ENCODE results near the gene SC5D. TPM values are rescaled to one million over a fixed set of nuclear protein-coding genes. Genes with fewer than 3 reads are reported as not detected.

SC5D gene
- total RNA-seq, 1 experiment from 2014 or later = 38.4 TPM

DNA sequence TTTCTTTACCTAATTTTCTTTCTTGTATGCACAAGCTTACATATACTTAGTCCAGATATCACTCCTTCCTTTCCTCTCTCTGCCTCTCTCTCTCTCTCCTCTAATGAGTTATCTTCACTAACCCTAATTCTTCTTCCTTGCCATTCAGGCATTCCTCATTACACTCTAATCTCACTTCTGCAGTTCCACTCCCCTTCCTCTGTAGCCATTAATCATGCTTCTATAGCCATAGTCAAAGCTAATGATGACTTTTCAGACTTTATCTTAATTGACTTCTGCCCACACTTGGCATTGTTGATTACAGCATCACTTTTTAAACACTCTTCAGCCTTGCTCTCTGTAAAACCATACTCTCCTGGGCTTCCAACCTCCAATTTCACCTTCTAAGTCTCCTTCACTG, 35.3 kb upstream of the SC5D start:
- Histone ChIP-seq H3K4me2 (ENCODE audit: low read length) (peak overlapping the region; percentile 68), H3K79me2 (ENCODE audit: low read length) (no peaks in the 10 kb centered on the region), H3K4me1 (ENCODE audit: insufficient read depth, low read length) (peaks cover 34% of the 10 kb centered on the region), H3K27ac (ENCODE audit: low read length) (peak overlapping the region; percentile 67), H3K4me3 (ENCODE audit: low read length) (no peak overlapping the region), H3K9ac (ENCODE audit: low read length) (no peak overlapping the region), H3K27me3 (ENCODE audit: low read length) (no peaks in the 10 kb centered on the region), H3F3A (ENCODE audit: low read length, unreplicated experiment) (peaks cover 3% of the 10 kb centered on the region), H4K20me1 (ENCODE audit: low read length) (no peaks in the 10 kb centered on the region), H3K36me3 (ENCODE audit: low read depth, low read length) (no peaks in the 10 kb centered on the region), H2AFZ (ENCODE audit: low read length) (no peak overlapping the region), H3K9me2 (replicated peaks; ENCODE audit: low read length) (no peaks in the 10 kb centered on the region), H3K9me3 (ENCODE audit: low read length) (no peaks in the 10 kb centered on the region)
- intact Hi-C loops (cut with micrococcal nuclease) = loop anchor here (5.0 kb wide), 1 partner anchor 160 kb away; no protein-coding TSS in a partner anchor
- ChIA-PET CTCF (interaction anchor here (0.6 kb wide), 1 partner anchor 55 kb away, joined by 3 read pairs; no protein-coding TSS in a partner anchor), POLR2A (ENCODE audit: unreplicated experiment) (interaction anchor here (0.6 kb wide), 1 partner anchor 10 kb away, joined by 4 read pairs; no protein-coding TSS in a partner anchor)
- BruUV-seq (replicated peaks) = no TSS peak
- no peak for TF ChIP-seq EZH2phosphoT487 (IDR thresholded peaks at IDR 0.05; ENCODE audit: borderline replicate concordance, low read length)
- no peak for TF ChIP-seq EZH2 (IDR thresholded peaks at IDR 0.05; ENCODE audit: low read length, unreplicated experiment)
- TF ChIP-seq, protein P1, sequence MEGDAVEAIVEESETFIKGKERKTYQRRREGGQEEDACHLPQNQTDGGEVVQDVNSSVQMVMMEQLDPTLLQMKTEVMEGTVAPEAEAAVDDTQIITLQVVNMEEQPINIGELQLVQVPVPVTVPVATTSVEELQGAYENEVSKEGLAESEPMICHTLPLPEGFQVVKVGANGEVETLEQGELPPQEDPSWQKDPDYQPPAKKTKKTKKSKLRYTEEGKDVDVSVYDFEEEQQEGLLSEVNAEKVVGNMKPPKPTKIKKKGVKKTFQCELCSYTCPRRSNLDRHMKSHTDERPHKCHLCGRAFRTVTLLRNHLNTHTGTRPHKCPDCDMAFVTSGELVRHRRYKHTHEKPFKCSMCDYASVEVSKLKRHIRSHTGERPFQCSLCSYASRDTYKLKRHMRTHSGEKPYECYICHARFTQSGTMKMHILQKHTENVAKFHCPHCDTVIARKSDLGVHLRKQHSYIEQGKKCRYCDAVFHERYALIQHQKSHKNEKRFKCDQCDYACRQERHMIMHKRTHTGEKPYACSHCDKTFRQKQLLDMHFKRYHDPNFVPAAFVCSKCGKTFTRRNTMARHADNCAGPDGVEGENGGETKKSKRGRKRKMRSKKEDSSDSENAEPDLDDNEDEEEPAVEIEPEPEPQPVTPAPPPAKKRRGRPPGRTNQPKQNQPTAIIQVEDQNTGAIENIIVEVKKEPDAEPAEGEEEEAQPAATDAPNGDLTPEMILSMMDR (conservative IDR thresholded peaks at IDR 0.05; ENCODE audit: low read depth, low read length) = no peak
- DNase-seq = no peak
- ATAC-seq = no peak

- Histone ChIP-seq H3K9ac (ENCODE audit: low read length) (no peak overlapping the region), H3K36me3 (ENCODE audit: low read depth, low read length) (no peaks in the 10 kb centered on the region), H3K4me1 (ENCODE audit: insufficient read depth, low read length) (peaks cover 34% of the 10 kb centered on the region), H2AFZ (ENCODE audit: low read length) (no peak overlapping the region), H3K27ac (ENCODE audit: low read length) (peak overlapping the region; percentile 67), H4K20me1 (ENCODE audit: low read length) (no peaks in the 10 kb centered on the region), H3K4me3 (ENCODE audit: low read length) (peak overlapping the region; percentile 2; the same call in 1 of the 2 replicates), H3K9me2 (replicated peaks; ENCODE audit: low read length) (no peaks in the 10 kb centered on the region), H3K4me2 (ENCODE audit: low read length) (peak overlapping the region; percentile 68), H3K9me3 (ENCODE audit: low read length) (no peaks in the 10 kb centered on the region), H3F3A (ENCODE audit: low read length, unreplicated experiment) (peaks cover 3% of the 10 kb centered on the region), H3K27me3 (ENCODE audit: low read length) (no peaks in the 10 kb centered on the region), H3K79me2 (ENCODE audit: low read length) (no peaks in the 10 kb centered on the region)
- no TSS peak for BruUV-seq (replicated peaks)
- CTCF ChIA-PET = interaction anchor here (0.6 kb wide), 1 partner anchor 54 kb away, joined by 3 read pairs; no protein-coding TSS in a partner anchor
- ATAC-seq (peak; percentile 93), DNase-seq (peak; percentile 98)
- intact Hi-C loops (cut with micrococcal nuclease) = loop anchor here (2.0 to 5.0 kb wide), 2 partner anchors 17 to 159 kb away; no protein-coding TSS in a partner anchor
- TF ChIP-seq EZH2phosphoT487 (IDR thresholded peaks at IDR 0.05; ENCODE audit: borderline replicate concordance, low read length) = no peak
- POLR2A ChIA-PET (ENCODE audit: unreplicated experiment) = no interaction called here
These were observed 34.6 kb upstream of the SC5D start for GRCh38 chr11:121257976-121258375.

- Histone ChIP-seq H3K4me2 (ENCODE audit: low read length) (no peak overlapping the region), H3K36me3 (ENCODE audit: low read depth, low read length) (no peaks in the 10 kb centered on the region), H3K9me2 (replicated peaks; ENCODE audit: low read length) (no peaks in the 10 kb centered on the region), H3K79me2 (ENCODE audit: low read length) (no peaks in the 10 kb centered on the region), H3K27ac (ENCODE audit: low read length) (no peak overlapping the region), H3K4me1 (ENCODE audit: insufficient read depth, low read length) (no peaks in the 10 kb centered on the region), H4K20me1 (ENCODE audit: low read length) (no peaks in the 10 kb centered on the region), H2AFZ (ENCODE audit: low read length) (no peak overlapping the region), H3K9me3 (ENCODE audit: low read length) (no peaks in the 10 kb centered on the region), H3K4me3 (ENCODE audit: low read length) (no peak overlapping the region), H3K27me3 (ENCODE audit: low read length) (0 out of 2 replicates have a peak, but pooled peaks cover 4% of the 10 kb centered on the region), H3K9ac (ENCODE audit: low read length) (no peak overlapping the region), H3F3A (ENCODE audit: low read length, unreplicated experiment) (no peaks in the 10 kb centered on the region)
- ATAC-seq (no peak), DNase-seq (no peak)
- TF ChIP-seq EZH2 (IDR thresholded peaks at IDR 0.05; ENCODE audit: low read length, unreplicated experiment) (no peak), EZH2phosphoT487 (IDR thresholded peaks at IDR 0.05; ENCODE audit: borderline replicate concordance, low read length) (no peak)
- TF ChIP-seq, protein P1 (conservative IDR thresholded peaks at IDR 0.05; ENCODE audit: low read depth, low read length) = no peak
- intact Hi-C loops (cut with micrococcal nuclease) = no loop called here
- no TSS peak for BruUV-seq (replicated peaks)
- ChIA-PET CTCF (no interaction called here), POLR2A (ENCODE audit: unreplicated experiment) (no interaction called here)
These were observed 27.0 kb upstream of the SC5D start for GRCh38 chr11:121265586-121265985.

Measured in PC-3 (cell line).